HEK293 (cell line): Measurements from ENCODE around the gene COL5A1.
A peak's percentile ranks its signal among the peaks of the same experiment; 100 is the strongest.

Experiments used
- CTCF ChIA-PET: fragments of 350-600 bp; formaldehyde crosslinking; extraction: SDS; loops from one replicate; lab custom pipeline; 2021; ENCODE audit warnings: antibody characterized with exemption; lab: Yijun Ruan, JAX
- POLR2A ChIA-PET: fragments of 300-600 bp; formaldehyde crosslinking; extraction: SDS; loops from one replicate; lab custom pipeline; 2020; ENCODE audit warnings: antibody characterized with exemption, inconsistent platforms; lab: Yijun Ruan, JAX
- H3K27ac ChIP-seq: fragments of 200-500 bp; sonication (Bioruptor generic); 2 replicates; pipeline ENCODE4 v1.5.1; 2014; ENCODE audit warnings: low read depth, low read length, control low read depth, inconsistent platforms; ENCODE audit errors: extremely low read depth
- H3K36me3 ChIP-seq, 2 experiments: fragments of 200-500 bp in 1 of 2; sonication (Bioruptor generic) in 1 of 2; 1 replicate in 1 of 2; 2 replicates in 1 of 2; pipeline ENCODE4 v1.5.1; 2014 to 2017; ENCODE audit warnings: inconsistent platforms in 2 of 2, low read length in 2 of 2; ENCODE audit not compliant: control insufficient read depth in 2 of 2, insufficient read depth in 1 of 2
- H3K4me1 ChIP-seq: fragments of 200-500 bp; sonication (Bioruptor generic); 2 replicates; pipeline ENCODE4 v1.5.1; 2014; ENCODE audit warnings: mild to moderate bottlenecking, low read length, inconsistent platforms; ENCODE audit not compliant: control insufficient read depth, insufficient read depth
- H3K4me3 ChIP-seq: 2 replicates; pipeline ENCODE4 v1.5.1; 2011; ENCODE audit warnings: low read depth, mild to moderate bottlenecking, control low read depth, low read length, moderate library complexity
- H3K9me3 ChIP-seq: fragments of 200-500 bp; sonication (Bioruptor generic); 2 replicates; pipeline ENCODE4 v1.5.1; 2014; ENCODE audit warnings: low read depth, low read length, inconsistent platforms; ENCODE audit not compliant: control insufficient read depth, insufficient read depth
- FEZF1 ChIP-seq: fragments of 450-650 bp; formaldehyde crosslinking; IDR thresholded peaks from 2 replicates; pipeline ENCODE4 v1.5.1; 2016; ENCODE audit warnings: missing biosample characterization, missing genetic modification characterization
- GLIS1 ChIP-seq: fragments of 450-650 bp; formaldehyde crosslinking; IDR thresholded peaks from 2 replicates; pipeline ENCODE4 v1.5.1; 2016; ENCODE audit warnings: missing biosample characterization, missing genetic modification characterization
- OSR2 ChIP-seq: fragments of 450-650 bp; formaldehyde crosslinking; IDR thresholded peaks from 2 replicates; pipeline ENCODE4 v1.5.1; 2016; ENCODE audit warnings: missing biosample characterization, missing genetic modification characterization
- SCRT2 ChIP-seq: fragments of 450-650 bp; formaldehyde crosslinking; IDR thresholded peaks from 2 replicates; pipeline ENCODE4 v1.5.1; 2016; ENCODE audit warnings: missing biosample characterization, missing genetic modification characterization
- SETDB1 ChIP-seq: IDR thresholded peaks from one replicate; pipeline ENCODE4 v1.6.1; 2017; ENCODE audit warnings: mild to moderate bottlenecking, low read length, moderate library complexity, mixed read lengths; ENCODE audit not compliant: insufficient read length
- YY1 ChIP-seq: fragments of 450-650 bp; formaldehyde crosslinking; IDR thresholded peaks from 2 replicates; pipeline ENCODE4 v1.5.1; 2018; ENCODE audit warnings: missing biosample characterization, missing genetic modification characterization
- ZNF146 ChIP-seq: fragments of 450-650 bp; formaldehyde crosslinking; IDR thresholded peaks from 2 replicates; pipeline ENCODE4 v1.5.1; 2016; ENCODE audit warnings: missing biosample characterization, missing genetic modification characterization
- ZNF221 ChIP-seq: fragments of 450-650 bp; formaldehyde crosslinking; IDR thresholded peaks from 2 replicates; pipeline ENCODE4 v1.5.1; 2017; ENCODE audit warnings: missing biosample characterization, missing genetic modification characterization, borderline replicate concordance
- ZNF791 ChIP-seq: fragments of 450-650 bp; formaldehyde crosslinking; IDR thresholded peaks from 2 replicates; pipeline ENCODE4 v1.5.1; 2016; ENCODE audit warnings: missing biosample characterization, missing genetic modification characterization
- TF ChIP-seq, protein P1 (sequence below): fragments of 450-650 bp; formaldehyde crosslinking; IDR thresholded peaks from 2 replicates; pipeline ENCODE4 v1.5.1; 2016; ENCODE audit warnings: missing biosample characterization, missing genetic modification characterization
- TF ChIP-seq, protein P2 (sequence below): fragments of 450-650 bp; formaldehyde crosslinking; IDR thresholded peaks from 2 replicates; pipeline ENCODE4 v1.5.1; 2016; ENCODE audit warnings: missing biosample characterization, missing genetic modification characterization
- TF ChIP-seq, protein P3 (sequence below): fragments of 450-650 bp; formaldehyde crosslinking; IDR thresholded peaks from 2 replicates; pipeline ENCODE4 v1.5.1; 2016; ENCODE audit warnings: missing biosample characterization, missing genetic modification characterization
- TF ChIP-seq, protein P4 (sequence below): fragments of 450-650 bp; formaldehyde crosslinking; IDR thresholded peaks from 2 replicates; pipeline ENCODE4 v1.5.1; 2017; ENCODE audit warnings: missing biosample characterization, missing genetic modification characterization
- TF ChIP-seq, protein P5 (sequence below): fragments of 450-650 bp; formaldehyde crosslinking; conservative IDR thresholded peaks from 2 replicates; pipeline ENCODE4 v1.5.1; 2016; ENCODE audit warnings: low read depth, missing biosample characterization, missing genetic modification characterization

The COL5A1 gene

DNA sequence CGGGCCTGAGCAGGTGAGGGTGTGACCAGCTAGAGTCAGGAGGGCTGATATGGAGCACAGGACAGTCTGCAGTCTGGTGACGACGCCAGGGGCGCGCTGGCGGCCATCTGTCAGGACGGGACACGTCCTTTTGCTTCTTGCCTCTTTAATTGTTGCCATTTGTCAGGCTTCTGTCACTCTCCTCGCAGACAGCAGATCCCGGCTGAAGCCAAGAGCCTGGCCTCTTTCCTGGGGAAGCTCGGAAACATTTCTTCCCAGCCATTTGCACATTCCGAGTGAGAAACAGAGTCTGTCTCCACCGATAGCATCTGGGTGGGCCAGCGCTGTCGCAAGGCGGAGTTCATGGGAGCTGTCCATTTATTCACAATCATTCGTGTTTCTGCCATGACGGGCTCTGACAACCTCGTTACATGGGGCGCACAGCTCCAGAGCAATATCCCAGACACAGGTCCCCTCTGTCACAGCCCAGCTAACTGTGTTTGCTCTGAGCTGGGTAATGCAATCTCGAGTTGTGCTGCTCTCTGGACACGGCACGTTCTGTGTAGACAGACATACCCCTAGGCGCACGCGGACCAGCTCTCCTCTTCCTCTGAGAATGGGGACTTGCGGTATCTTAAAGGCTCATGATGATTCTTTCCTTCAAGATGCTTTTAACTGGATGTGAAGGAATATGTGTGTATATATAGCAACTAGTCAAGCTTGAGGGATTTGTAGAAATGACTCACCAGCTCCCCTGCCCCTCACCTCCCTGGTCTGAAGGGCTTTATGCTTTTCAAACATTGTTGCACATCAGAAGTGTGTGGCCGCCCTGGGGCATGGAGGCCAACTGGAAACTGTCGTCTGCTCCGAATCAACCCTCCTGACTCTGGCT, 133.7 kb downstream of the COL5A1 start:
- Histone ChIP-seq H3K4me1 (peaks cover 3% of the 10 kb centered on the region; the same call in 1 of the 2 replicates), H3K9me3 (no peaks in the 10 kb centered on the region), H3K36me3 (no peaks in the 10 kb centered on the region), H3K27ac (no peak overlapping the region), H3K4me3 (no peak overlapping the region)
- ChIA-PET CTCF (interaction anchor here (0.6 to 1.9 kb wide), 7 partner anchors 9 to 551 kb away, joined by 3 to 13 read pairs (median 3); no protein-coding TSS in a partner anchor), POLR2A (no interaction called here)
- TF ChIP-seq GLIS1 (tag by site-specific recombination) (peak; percentile 64), SETDB1 (no peak), SCRT2 (peak; percentile 72)
- TF ChIP-seq, protein P1, sequence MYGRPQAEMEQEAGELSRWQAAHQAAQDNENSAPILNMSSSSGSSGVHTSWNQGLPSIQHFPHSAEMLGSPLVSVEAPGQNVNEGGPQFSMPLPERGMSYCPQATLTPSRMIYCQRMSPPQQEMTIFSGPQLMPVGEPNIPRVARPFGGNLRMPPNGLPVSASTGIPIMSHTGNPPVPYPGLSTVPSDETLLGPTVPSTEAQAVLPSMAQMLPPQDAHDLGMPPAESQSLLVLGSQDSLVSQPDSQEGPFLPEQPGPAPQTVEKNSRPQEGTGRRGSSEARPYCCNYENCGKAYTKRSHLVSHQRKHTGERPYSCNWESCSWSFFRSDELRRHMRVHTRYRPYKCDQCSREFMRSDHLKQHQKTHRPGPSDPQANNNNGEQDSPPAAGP (tag by site-specific recombination), result 0 out of 2 replicates have a peak, but pooled peaks have one; percentile 37

DNA sequence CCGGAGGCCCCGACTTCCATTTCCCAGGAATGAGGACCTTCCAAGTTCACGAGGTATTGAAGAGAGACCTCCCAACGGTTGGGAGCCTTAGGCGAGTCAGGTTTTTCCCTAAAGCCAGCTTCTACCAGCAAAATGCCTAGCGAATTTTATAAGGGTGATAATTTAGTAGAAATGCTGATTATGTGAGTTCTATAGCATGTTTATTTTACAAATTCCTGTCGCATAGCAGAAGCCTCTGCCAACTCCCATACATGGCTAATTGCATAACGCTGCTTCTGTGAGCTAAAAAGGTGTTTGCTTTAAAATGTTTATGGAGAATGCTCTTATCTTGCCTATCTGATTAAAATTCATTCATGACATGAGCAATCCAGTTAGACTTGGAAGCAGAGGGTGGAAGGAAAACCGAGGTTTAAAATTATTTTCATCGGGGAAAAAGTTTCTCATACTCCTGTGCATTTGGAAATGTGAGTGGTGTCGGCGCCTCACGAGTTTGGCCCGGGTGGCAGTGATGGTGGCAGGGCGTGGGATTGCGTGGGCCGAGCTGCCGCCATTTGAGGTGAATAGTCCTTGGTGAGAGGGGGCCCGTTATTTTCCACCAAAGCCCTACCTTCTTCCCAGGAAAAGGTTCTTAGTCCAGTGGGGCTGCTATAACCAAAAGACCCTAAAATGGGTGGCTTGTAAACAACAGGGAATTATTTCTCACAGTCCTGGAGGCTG, 134.6 kb downstream of the COL5A1 start:
- ChIA-PET CTCF (interaction anchor here (0.7 to 1.9 kb wide), 8 partner anchors 8 to 552 kb away, joined by 3 to 13 read pairs (median 3); no protein-coding TSS in a partner anchor), POLR2A (interaction anchor here (0.9 kb wide), 1 partner anchor 69 kb away, joined by 3 read pairs; no protein-coding TSS in a partner anchor)
- Histone ChIP-seq H3K27ac (no peak overlapping the region), H3K36me3 (no peaks in the 10 kb centered on the region), H3K4me1 (peaks cover 3% of the 10 kb centered on the region; the same call in 1 of the 2 replicates), H3K9me3 (no peaks in the 10 kb centered on the region), H3K4me3 (no peak overlapping the region)
- TF ChIP-seq FEZF1 (tag by site-specific recombination) (peak; percentile 91), ZNF146 (no peak), OSR2 (tag by site-specific recombination) (0 out of 2 replicates have a peak, but pooled peaks have one; percentile 42), ZNF791 (tag by site-specific recombination) (no peak), SCRT2 (no peak), GLIS1 (tag by site-specific recombination) (no peak), ZNF221 (tag by site-specific recombination) (no peak), YY1 (tag by site-specific recombination) (no peak)
- TF ChIP-seq, protein P2, sequence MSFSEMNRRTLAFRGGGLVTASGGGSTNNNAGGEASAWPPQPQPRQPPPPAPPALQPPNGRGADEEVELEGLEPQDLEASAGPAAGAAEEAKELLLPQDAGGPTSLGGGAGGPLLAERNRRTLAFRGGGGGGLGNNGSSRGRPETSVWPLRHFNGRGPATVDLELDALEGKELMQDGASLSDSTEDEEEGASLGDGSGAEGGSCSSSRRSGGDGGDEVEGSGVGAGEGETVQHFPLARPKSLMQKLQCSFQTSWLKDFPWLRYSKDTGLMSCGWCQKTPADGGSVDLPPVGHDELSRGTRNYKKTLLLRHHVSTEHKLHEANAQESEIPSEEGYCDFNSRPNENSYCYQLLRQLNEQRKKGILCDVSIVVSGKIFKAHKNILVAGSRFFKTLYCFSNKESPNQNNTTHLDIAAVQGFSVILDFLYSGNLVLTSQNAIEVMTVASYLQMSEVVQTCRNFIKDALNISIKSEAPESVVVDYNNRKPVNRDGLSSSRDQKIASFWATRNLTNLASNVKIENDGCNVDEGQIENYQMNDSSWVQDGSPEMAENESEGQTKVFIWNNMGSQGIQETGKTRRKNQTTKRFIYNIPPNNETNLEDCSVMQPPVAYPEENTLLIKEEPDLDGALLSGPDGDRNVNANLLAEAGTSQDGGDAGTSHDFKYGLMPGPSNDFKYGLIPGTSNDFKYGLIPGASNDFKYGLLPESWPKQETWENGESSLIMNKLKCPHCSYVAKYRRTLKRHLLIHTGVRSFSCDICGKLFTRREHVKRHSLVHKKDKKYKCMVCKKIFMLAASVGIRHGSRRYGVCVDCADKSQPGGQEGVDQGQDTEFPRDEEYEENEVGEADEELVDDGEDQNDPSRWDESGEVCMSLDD (tag by site-specific recombination), result no peak
- TF ChIP-seq, protein P3, sequence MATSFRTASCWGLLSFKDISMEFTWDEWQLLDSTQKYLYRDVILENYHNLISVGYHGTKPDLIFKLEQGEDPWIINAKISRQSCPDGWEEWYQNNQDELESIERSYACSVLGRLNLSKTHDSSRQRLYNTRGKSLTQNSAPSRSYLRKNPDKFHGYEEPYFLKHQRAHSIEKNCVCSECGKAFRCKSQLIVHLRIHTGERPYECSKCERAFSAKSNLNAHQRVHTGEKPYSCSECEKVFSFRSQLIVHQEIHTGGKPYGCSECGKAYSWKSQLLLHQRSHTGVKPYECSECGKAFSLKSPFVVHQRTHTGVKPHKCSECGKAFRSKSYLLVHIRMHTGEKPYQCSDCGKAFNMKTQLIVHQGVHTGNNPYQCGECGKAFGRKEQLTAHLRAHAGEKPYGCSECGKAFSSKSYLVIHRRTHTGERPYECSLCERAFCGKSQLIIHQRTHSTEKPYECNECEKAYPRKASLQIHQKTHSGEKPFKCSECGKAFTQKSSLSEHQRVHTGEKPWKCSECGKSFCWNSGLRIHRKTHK (tag by site-specific recombination), result no peak
- TF ChIP-seq, protein P4, sequence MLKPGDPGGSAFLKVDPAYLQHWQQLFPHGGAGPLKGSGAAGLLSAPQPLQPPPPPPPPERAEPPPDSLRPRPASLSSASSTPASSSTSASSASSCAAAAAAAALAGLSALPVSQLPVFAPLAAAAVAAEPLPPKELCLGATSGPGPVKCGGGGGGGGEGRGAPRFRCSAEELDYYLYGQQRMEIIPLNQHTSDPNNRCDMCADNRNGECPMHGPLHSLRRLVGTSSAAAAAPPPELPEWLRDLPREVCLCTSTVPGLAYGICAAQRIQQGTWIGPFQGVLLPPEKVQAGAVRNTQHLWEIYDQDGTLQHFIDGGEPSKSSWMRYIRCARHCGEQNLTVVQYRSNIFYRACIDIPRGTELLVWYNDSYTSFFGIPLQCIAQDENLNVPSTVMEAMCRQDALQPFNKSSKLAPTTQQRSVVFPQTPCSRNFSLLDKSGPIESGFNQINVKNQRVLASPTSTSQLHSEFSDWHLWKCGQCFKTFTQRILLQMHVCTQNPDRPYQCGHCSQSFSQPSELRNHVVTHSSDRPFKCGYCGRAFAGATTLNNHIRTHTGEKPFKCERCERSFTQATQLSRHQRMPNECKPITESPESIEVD (tag by site-specific recombination), result peak; percentile 53
- TF ChIP-seq, protein P5, sequence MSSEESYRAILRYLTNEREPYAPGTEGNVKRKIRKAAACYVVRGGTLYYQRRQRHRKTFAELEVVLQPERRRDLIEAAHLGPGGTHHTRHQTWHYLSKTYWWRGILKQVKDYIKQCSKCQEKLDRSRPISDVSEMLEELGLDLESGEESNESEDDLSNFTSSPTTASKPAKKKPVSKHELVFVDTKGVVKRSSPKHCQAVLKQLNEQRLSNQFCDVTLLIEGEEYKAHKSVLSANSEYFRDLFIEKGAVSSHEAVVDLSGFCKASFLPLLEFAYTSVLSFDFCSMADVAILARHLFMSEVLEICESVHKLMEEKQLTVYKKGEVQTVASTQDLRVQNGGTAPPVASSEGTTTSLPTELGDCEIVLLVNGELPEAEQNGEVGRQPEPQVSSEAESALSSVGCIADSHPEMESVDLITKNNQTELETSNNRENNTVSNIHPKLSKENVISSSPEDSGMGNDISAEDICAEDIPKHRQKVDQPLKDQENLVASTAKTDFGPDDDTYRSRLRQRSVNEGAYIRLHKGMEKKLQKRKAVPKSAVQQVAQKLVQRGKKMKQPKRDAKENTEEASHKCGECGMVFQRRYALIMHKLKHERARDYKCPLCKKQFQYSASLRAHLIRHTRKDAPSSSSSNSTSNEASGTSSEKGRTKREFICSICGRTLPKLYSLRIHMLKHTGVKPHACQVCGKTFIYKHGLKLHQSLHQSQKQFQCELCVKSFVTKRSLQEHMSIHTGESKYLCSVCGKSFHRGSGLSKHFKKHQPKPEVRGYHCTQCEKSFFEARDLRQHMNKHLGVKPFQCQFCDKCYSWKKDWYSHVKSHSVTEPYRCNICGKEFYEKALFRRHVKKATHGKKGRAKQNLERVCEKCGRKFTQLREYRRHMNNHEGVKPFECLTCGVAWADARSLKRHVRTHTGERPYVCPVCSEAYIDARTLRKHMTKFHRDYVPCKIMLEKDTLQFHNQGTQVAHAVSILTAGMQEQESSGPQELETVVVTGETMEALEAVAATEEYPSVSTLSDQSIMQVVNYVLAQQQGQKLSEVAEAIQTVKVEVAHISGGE (tag by site-specific recombination), result no peak
